GM18519 (cell line): ENCODE measurements around the gene MAN2B2.
"Not testable (repeated sequence)": the region's sequence is repeated elsewhere in the genome, so short reads cannot be mapped to it uniquely, and the experiment has no call there.

ENCODE experiments used
- ATAC-seq: cut with Tn5 transposase; IDR thresholded peaks from one replicate; pipeline ENCODE4 v1.9.1; 2021; ENCODE audit warnings: mild to moderate bottlenecking, moderate library complexity; ENCODE audit not compliant: unreplicated experiment, low FRiP score

The MAN2B2 gene

DNA sequence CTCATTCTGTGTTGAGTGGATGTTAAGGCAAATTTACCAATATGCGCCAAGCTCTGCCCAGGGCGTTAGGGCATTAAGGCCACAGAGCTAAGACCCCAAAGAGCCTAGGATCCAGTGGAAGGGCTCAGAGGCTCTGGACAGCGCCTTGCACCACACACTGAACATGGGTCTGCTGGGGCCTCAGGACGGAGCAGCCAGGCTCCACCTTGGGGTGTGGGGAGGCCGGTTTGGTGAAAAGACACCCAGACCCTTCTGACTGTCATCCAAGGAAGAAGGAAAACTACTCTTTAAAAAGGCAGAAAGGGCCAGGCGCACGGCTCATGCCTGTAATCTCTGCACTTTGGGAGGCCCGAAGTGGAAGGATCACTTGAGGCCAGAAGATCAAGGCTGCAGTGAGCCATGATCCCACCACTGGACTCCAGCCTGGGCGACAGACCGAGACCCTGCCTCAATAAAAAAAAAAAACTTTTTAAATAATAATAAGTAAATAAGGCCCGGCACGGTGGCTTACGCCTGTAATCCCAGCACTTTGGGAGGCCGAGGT is 64.2 kb downstream of the MAN2B2 start:
- ATAC-seq = no peak

DNA sequence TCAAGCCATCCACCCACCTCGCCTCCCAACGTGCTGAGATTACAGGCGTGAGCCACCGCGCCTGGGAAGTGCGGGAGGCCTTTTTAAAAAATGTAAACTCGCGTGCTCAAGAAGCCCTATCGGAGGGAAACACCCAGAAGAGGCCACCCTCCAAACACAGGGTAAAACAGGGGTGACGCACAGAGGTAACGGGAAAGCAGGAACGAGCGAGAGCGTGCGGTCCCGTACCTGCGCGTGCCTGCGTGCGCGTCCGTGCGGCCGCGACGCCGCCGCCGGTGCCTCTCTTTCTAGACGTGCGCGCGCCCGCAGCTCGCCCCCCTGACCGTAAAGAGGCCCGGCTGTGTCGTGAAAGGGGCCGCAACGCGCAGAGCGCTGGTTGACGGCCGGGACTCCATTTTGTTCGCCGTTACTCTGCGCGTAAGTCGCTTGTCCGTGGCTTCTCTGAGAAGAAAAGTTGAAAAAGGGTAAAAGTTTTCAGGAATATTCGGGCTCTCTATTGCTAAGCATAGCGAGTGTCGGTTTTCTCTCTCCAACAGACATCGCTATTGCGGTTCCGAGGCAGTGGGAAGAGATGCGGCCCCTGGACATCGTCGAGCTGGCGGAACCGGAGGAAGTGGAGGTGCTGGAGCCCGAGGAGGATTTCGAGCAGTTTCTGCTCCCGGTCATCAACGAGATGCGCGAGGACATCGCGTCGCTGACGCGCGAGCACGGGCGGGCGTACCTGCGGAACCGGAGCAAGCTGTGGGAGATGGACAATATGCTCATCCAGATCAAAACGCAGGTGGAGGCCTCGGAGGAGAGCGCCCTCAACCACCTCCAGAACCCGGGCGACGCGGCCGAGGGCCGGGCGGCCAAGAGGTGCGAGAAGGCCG is 65.5 kb downstream of the MAN2B2 start, which contains the start of gene MRFAP1:
Gene MRFAP1 (plus strand): TSS at position 394 of the 872 bp plus-strand sequence. CDS start 178 bp downstream, at position 572.
- ATAC-seq = peak; percentile 78

DNA sequence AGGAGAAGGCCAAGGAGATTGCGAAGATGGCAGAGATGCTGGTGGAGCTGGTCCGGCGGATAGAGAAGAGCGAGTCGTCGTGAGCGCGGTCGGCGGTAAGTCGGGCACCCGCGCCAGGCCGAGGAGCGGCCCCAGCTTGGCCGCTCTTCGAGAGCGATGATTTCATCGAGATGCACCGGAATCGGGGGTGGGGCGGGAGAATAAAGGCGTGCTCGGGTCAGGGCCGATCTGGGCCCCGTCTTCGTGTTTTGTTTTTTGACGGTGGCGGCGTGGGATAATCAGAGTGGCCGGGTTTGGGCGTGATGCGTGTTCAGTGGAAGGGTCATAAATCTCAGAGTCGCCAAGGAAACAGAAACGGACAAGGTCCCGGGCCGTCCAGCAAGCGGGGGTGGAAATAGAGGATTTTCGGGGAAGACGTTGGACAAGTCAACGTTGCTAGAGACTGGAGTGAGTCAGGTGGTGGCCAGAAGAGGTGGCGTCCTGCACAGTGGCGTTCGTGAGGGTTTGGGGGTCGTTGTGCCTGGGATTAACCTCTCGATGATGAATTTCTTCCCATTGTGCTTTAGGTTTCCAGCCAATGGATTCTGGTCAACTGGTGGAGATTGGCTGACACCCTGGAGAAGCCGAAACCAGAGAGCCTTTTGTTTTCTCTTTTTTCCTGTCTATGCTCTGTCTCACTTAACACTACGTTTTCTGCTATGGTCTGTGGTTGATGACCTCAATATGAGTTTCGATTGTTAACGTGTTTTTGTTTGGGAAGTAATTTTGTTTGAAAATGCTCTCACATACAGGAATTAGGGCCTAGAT is 66.4 kb downstream of the MAN2B2 start:
- ATAC-seq = peak; percentile 17

DNA sequence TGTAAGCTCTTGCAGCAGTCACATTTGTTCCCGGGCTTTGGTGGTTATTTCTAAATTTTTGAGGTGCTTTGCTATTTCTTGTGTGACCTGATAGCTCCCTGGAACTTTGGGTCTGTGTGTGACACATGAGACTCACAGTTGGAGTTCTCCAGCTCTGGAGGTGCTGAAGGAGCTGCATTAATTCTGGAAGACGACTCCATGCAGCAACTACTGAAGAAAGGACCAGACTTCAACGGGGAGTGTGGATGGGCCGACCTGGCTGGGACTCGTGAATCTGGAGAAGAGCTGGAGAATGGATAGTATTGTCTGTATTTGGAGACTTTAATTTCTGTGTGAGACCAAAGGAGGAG is 67.0 kb downstream of the MAN2B2 start:
- ATAC-seq = no peak

DNA sequence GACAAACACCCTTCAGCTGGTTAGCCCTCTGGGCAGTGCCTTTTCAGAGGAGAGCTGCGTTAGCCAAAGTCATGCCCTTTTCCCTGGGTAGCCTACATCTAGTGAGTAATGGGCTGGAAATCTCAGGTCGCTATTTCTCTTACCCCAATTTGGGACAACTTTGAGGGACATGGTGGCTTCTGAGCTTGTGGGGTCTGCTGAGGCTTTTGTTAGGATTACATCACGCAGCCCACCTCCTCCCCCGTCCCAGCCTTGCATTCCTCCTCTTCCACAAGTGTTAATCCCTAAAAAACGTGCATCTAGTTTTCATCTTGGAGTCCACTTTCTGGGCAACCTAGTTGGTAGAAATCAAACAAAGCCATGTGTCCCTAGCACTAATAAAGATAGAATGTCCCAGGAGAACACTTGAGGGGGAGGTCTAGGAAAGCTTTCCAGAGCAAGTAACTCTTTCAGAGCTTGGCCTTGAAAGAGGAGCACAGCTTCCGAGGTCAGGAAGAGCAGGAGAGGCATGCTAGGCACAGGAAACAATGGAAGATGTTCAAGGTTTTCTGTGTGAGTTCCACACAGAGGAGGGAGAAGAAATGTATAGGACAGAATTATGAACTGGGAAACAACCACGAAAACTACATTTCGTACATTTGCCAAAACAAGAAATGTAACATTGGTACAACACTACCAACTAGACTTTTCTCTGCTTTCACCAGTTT is 68.3 kb downstream of the MAN2B2 start:
- no peak for ATAC-seq

DNA sequence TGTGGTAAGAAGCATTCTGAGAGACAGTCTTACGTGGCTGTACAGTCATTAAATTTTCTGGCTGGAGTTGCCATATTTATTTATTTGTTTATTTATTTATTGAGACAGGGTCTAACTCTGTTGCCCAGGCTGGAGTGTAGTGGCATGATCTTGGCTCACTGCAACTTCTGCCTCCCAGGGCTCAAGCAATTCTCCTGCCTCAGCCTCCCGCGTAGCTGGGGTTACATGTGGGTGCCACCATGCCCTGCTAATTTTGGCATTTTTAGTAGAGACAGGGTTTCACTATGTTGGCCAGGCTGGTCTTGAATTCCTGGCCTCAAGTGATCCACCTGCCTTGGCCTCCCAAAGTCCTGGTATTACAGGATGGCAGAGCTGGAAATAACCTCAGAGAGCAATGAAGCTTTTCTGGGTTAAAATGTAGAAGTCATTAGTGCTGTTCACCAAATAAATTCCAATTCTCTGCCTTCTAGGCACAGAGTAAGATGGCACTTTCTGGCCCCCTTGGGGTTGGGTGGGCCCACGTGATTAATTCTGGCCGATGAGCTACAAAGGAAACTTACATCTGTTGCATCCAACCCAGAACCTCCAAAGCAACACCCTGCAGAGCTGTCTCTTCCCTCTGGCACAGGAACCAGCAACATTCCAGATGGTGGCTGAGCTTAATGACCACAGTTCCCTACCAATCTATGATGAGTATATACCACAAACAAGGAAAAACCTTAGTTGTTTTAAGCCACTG is 70.0 kb downstream of the MAN2B2 start:
- ATAC-seq = no peak

DNA sequence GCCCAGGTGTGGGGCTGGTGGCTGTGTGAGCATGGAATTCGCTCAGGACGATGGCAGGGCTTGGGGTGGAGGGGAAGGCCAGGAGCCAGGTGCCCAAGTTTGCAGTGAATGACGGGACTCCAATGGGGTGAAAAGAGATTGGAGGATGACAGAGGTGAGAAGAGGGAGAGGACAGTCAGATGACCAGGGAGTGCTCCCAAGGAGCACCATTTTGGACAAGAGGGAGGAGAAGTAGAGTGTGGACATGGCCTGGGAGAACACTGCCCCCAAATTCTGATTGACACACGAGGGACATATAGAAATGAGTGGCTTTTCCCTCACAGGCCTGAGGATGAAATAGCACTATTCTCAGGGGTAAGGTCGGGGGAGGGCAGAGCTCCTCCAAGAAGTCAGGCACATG is 72.2 kb downstream of the MAN2B2 start:
- ATAC-seq = no peak

DNA sequence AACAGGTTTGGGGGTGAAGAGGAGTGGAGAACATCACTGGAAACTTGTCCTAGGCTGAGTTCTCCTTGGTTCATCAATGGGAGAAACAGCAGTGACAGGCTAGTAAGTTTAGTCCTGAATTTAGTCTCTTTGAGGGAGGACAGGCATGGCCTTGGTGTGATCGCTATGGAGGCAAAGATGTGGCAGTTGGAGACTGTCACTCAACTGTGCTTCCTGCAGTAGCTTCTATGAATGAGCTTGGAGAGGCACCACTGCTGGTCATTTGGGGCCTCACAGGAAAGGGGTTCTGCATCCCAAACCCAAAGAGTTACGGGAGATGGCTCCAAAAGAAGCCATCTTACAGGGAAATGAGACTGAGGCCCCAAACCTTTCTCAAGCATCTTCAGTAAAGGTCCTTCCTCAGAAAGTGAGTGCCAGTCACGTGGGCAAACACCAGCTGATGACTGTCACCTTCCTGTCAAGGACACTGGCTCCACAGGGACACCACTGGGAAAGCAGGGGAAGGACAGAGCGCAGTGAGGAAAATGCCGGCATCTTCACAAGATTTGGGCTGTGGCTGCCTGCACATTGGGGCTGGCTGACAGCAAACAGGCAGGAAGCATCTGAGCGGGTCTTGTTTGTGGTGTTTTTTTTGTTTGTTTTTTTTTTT is 72.7 kb downstream of the MAN2B2 start:
- no peak for ATAC-seq

DNA sequence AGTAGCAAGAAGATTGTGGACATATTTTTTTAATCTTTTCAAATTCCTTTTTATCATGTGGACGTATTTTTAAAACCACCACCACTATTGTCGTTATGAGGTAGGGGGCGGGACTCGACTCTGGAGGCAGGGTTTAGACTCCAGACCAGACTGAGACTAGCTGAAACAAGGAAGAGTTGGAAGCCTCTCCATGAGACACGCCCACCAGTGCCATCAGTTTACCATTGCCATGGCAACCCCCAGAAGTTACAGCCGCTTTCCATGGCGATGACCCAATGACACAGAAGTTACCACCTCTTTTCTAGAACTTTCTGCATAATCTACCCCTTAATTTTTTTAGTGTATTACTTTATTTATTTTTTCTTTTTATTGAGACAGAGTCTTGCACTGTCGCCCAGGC is 74.2 kb downstream of the MAN2B2 start:
- no peak for ATAC-seq

DNA sequence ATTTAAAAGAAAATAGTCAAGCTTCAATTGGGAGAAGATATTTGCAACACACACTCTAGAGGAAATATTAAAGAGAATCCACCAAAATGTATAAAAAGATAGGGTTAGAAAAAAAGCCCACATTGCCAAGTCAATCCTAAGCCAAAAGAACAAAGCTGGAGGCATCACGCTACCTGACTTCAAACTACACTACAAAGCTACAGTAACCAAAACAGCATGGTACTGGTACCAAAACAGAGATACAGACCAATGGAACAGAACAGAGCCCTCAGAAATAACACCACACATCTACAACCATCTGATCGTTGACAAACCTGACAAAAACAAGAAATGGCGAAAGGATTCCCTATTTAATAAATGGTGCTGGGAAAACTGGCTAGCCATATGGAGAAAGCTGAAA is 79.2 kb downstream of the MAN2B2 start:
- ATAC-seq = not testable (repeated sequence)

DNA sequence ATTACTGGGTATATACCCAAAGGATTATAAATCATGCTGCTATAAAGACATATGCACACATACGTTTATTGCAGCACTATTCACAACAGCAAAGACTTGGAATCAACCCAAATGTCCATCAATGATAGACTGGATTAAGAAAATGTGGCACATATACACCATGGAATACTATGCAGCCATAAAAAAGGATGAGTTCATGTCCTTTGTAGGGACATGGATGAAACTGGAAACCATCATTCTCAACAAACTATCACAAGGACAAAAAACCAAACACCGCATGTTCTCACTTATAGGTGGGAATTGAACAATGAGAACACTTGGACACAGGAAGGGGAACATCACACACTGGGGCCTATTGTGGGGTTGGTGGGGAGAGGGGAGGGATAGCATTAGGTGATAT is 80.3 kb downstream of the MAN2B2 start:
- not testable (repeated sequence) for ATAC-seq

DNA sequence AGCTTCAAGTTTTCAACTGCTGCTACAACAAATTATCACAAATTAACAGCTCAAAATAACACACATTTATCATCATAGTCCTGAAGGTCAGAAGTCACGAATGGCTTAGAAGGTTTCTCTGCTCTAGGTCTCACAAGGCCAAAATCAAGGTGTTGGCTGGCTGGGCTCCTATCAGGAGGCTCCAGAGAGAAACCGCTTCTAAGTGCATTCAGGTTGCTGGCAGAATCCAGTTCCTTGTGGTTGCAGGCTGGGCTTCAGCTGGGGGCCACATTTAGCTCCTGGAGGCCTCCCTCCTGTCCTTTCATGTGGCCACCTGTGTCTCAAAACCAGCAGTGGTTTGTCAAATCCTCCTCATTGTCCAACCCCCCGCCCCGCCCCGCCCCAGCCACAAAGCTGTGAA is 80.9 kb downstream of the MAN2B2 start:
- ATAC-seq = no peak

DNA sequence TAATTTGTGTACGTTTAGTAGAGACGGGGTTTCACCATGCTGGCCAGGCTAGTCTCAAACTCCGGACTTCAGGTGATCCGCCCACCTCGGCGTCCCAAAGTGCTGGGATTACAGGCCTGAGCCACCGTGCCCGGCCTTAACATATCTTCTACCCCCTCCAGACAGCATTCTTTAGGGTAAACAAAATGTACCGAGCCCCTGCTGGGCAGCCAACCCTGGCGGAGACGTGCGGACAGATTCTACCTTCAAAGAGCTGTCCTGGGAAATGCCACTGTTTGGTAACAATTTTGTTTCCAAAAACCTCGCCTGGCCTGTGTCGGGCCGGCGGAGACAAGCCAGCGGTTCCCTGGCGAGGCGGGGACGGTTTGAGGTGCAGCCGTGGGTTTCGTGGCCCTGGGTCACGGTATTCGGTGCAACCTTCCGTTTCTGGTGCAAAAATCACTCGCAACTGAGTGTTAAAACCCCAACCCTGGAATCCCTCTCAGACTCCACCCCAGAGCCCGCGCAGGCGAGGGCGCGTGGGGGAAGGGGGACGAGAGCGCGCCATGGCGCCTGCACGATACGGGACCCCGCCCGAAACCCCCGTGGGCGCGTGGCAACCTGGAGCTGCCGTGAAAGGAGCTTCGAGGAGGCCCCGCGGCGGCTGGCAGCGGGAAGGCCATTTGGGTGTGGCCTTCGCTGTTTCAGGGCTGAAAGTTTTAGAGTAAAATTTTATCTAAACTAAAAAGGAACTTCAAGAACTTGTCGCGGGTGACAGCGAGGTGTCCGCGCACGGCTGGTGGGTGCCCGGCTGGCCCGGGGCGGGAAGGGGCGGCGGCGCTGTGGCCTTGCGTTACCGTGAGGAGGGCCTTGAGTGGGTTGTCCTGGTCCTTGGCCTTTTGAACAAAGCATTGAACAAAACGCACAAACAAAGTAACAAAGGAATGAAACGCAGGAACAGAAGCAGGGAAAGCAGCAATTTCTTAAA is 82.5 kb downstream of the MAN2B2 start:
- ATAC-seq = no peak

DNA sequence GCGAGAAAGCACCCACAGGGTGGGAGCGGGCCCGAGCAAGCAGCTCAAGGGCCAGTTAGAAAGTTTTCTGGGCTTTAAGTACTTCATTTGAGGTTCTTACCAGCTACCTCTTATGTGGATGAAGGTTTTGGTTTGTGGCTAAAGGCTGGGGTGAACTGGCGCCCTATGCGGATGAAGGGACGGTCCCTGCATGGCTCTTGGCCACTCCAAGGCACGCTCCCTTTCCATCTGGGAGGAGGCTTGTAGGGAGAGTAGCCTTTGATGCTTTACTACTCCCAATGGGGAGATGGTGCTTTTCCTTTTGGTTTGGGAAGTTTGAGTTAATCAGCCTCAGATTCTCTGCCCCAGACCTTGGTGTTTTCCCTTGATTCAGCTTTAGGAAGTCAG is 83.2 kb downstream of the MAN2B2 start:
- ATAC-seq = no peak

DNA sequence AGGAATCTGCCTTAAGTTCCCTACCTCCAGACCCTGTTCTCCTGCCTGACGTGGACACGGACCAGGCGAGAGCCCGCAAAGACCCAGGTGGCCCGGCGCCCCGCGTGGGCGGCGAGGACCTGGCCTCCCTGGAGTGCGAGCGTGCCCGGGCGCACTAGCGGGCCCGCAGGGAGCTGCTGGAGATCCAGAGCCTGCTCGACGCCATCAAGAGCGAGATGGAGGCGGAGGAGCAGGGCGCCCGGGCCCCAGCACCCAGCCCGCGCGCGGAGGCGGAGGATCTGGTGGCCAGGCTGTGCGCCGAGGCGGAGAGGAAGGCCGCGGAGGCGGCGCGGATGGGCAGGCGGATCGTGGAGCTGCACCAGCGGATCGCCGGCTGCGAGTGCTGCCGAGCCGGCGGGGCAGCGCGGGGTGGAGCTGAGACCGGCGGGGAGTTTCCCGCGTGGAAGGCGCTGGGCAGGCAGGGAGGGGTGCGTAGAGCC is 83.6 kb downstream of the MAN2B2 start:
- no peak for ATAC-seq

DNA sequence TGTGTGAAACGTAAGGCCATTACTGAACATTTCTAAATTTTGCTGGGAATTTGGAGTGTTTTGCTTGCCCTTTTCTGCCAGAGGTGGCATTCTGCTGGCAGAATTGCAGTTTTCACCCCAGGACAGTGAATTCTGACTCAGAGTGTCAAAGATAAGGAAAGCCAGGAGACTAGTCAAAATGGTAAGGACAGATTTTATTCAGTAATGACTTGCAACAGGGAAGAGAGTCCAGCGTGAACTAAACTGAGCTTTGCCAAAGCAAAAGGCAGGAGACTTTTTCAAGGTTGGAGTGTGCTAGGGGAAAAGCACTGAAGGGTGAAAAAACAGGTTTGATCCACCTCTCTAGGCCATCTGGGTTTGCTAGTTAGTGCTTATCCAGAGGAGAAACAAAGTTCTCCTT is 84.9 kb downstream of the MAN2B2 start:
- no peak for ATAC-seq

DNA sequence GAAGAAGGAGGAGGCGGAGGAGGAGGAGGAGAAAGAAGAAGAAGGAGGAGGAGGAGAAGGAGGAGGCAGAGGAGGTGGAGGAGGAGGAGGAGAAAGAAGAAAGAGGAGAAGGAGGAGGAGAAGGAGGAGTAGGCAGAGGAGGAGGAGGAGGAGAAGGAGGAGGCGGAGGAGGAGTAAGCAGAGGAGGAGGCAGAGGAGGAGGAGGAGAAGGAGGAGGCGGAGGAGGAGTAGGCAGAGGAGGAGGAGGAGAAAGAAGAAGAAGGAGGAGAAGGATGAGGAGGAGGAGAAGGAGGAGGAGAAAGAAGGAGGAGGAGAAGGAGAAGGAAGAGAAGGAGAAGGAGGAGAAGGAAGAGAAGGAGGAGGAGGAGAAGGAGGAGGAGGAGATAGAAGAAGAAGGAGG is 85.4 kb downstream of the MAN2B2 start:
- ATAC-seq = no peak

DNA sequence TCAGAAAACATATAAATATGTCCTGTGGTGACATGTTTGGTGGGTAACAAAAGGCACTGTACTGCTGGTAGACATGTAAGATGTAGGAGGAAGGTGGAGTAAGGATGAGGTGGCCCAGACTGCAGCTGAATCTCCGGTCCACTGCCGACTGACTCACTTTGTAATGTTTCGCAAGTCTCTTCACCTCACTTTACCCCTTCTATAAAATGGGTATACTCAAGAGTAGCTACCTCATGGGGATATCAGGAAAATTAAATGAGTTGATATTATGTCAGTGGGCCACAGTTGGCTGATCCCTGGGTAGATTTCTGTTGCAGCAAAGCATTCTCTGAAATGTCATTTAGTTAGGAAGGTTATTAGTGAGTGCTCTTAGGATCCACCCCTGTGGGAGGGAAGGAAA is 87.6 kb downstream of the MAN2B2 start:
- no peak for ATAC-seq
